Parathyroid adenoma (tissue), 2 donors: ENCODE results near the gene DSN1.
A peak's percentile ranks its signal among the peaks of the same experiment; 100 is the strongest.

ENCODE experiments used
- H2AFZ ChIP-seq: fragments of 300-600 bp; sonication (generic); one replicate; pipeline ENCODE4 v1.7.0; 2017; ENCODE audit warnings: antibody characterized with exemption, mild to moderate bottlenecking
- H3K27ac ChIP-seq: fragments of 300-600 bp; sonication (generic); one replicate; pipeline ENCODE4 v1.7.0; 2017
- H3K27me3 ChIP-seq: fragments of 300-600 bp; sonication (generic); one replicate; pipeline ENCODE4 v1.7.0; 2017; ENCODE audit warnings: low read length; ENCODE audit not compliant: control insufficient read depth, insufficient read depth
- H3K36me3 ChIP-seq: fragments of 300-600 bp; sonication (generic); one replicate; pipeline ENCODE4 v1.7.0; 2017; ENCODE audit warnings: low read length; ENCODE audit not compliant: control insufficient read depth, insufficient read depth
- H3K4me1 ChIP-seq: fragments of 300-600 bp; sonication (generic); one replicate; pipeline ENCODE4 v1.7.0; 2017; ENCODE audit warnings: control low read depth
- H3K4me2 ChIP-seq: fragments of 300-600 bp; sonication (generic); one replicate; pipeline ENCODE4 v1.7.0; 2017; ENCODE audit warnings: low read length
- H3K4me3 ChIP-seq: fragments of 300-600 bp; sonication (generic); one replicate; pipeline ENCODE4 v1.7.0; 2017; ENCODE audit warnings: low read depth, low read length
- H3K79me2 ChIP-seq: fragments of 300-600 bp; sonication (generic); one replicate; pipeline ENCODE4 v1.7.0; 2017; ENCODE audit warnings: control low read depth
- H3K9ac ChIP-seq: fragments of 300-600 bp; sonication (generic); one replicate; pipeline ENCODE4 v1.7.0; 2017; ENCODE audit warnings: mild to moderate bottlenecking
- H3K9me3 ChIP-seq: fragments of 300-600 bp; sonication (generic); one replicate; pipeline ENCODE4 v1.7.0; 2017; ENCODE audit warnings: low read length; ENCODE audit not compliant: control insufficient read depth
- TF ChIP-seq, protein P1 (sequence below): fragments of 300-600 bp; sonication (generic); IDR thresholded peaks from one replicate; pipeline ENCODE4 v1.7.0; 2017; ENCODE audit warnings: antibody characterized with exemption, mild to moderate bottlenecking
- donor health status: primary hyperparathyroidism.

DSN1 gene

DNA sequence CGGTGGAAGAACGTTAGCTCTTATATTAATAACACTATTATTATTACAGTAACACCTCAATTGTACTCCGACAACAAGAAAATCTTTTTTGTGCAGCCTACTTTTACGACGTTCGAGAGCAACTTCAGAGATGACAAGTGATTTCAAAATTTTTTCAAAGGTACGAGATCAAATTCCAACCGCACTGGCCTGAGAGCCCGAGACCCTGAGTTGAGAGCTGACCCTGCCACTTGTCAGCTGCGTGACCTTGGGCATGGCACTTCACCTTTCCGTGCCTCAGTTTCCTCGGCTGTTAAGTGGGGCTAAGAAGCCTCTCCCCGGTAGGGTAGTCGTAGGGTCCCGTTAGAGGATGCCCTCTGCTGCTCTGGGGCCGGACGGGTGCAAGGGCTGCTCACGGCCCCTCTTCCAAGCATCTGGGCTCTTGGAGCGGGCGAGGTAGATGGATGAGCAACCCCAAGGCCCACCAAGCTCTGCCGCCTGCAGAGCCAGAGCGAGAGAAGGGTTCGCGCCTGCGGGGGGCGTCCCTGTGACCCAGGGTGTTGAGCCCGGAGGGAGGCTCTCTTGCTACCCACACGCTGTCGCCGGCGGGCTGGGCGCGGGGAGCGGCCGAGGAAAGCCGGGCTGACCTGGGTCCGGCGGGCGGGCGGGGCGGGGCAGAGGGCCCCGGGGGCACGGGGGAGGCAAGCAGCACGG lies 28.2 kb downstream of the DSN1 start:
- TF ChIP-seq, protein P1, sequence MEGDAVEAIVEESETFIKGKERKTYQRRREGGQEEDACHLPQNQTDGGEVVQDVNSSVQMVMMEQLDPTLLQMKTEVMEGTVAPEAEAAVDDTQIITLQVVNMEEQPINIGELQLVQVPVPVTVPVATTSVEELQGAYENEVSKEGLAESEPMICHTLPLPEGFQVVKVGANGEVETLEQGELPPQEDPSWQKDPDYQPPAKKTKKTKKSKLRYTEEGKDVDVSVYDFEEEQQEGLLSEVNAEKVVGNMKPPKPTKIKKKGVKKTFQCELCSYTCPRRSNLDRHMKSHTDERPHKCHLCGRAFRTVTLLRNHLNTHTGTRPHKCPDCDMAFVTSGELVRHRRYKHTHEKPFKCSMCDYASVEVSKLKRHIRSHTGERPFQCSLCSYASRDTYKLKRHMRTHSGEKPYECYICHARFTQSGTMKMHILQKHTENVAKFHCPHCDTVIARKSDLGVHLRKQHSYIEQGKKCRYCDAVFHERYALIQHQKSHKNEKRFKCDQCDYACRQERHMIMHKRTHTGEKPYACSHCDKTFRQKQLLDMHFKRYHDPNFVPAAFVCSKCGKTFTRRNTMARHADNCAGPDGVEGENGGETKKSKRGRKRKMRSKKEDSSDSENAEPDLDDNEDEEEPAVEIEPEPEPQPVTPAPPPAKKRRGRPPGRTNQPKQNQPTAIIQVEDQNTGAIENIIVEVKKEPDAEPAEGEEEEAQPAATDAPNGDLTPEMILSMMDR = no peak
- H3K27ac ChIP-seq = peak overlapping the region; percentile 27

DNA sequence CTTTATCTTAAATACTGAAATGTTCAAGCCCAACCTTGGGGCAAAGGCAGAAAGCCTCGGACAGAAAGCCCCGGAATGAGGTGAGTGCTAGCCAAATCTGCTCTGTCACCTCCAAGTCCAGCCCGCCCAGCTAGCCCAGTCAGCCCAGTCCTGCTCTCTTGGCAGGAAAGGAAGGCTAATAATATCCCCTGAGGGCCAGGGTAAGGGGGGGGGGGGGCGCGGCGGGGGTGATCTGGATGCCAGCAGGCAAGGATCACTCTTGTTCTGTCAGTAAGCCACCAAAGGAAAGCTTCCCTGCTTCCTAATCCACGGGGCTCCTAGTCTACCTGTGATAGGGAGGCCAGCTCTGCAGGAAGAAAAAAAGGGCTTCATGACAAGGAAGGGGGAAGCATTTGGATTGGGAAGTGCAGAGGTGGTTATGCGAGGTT lies 28.8 kb downstream of the DSN1 start:
- H2AFZ ChIP-seq = peak overlapping the region; percentile 72
- peaks cover 4% of the 10 kb centered on the region for H3K4me1 ChIP-seq
- peak overlapping the region; percentile 27 for H3K27ac ChIP-seq
- no peaks in the 10 kb centered on the region for H3K9me3 ChIP-seq
- no peaks in the 10 kb centered on the region for H3K36me3 ChIP-seq
- no peaks in the 10 kb centered on the region for H3K27me3 ChIP-seq
- H3K4me3 ChIP-seq = peak overlapping the region; percentile 77
- peaks cover 6% of the 10 kb centered on the region for H3K79me2 ChIP-seq
- H3K9ac ChIP-seq = no peak overlapping the region
- TF ChIP-seq, protein P1 = no peak
- peak overlapping the region; percentile 99 for H3K4me2 ChIP-seq

More for the DNA sequence above, 28.2 kb downstream of the DSN1 start:
- Histone ChIP-seq H3K27me3 (no peaks in the 10 kb centered on the region), H3K4me1 (peaks cover 4% of the 10 kb centered on the region), H3K4me2 (peak overlapping the region; percentile 99), H3K36me3 (no peaks in the 10 kb centered on the region), H3K4me3 (peak overlapping the region; percentile 77), H3K9me3 (no peaks in the 10 kb centered on the region), H2AFZ (peak overlapping the region; percentile 72), H3K9ac (peak overlapping the region; percentile 8), H3K79me2 (peaks cover 1% of the 10 kb centered on the region)

DNA sequence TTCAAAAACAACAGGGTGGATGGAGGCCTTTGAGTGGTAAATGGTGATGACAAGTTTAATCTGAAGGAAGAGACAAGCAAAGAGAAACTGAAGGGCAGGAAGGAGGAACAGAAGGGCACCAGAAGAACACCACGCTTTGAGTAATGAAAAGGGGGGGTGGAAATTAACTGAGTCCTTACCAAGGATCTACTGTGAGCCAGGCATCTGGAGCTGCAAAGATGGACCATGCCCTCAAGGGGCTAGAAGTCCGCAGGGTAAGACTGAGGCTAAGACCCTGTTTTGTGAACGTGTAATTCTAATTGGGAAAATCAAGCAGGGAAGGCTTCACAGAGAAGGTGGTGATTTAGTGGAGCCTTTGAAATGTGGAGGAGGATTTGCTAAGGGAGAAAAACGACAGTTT lies 29.3 kb downstream of the DSN1 start:
- no peak overlapping the region for H3K4me3 ChIP-seq
- TF ChIP-seq, protein P1 = no peak
- H3K9ac ChIP-seq = no peak overlapping the region
- no peak overlapping the region for H2AFZ ChIP-seq
- no peaks in the 10 kb centered on the region for H3K9me3 ChIP-seq
- H3K79me2 ChIP-seq = peaks cover 8% of the 10 kb centered on the region
- no peak overlapping the region for H3K27ac ChIP-seq
- no peak overlapping the region for H3K4me2 ChIP-seq
- no peaks in the 10 kb centered on the region for H3K27me3 ChIP-seq
- no peaks in the 10 kb centered on the region for H3K36me3 ChIP-seq
- H3K4me1 ChIP-seq = peaks cover 4% of the 10 kb centered on the region

GRCh38 chr20:36742558-36742957 lies 31.0 kb downstream of the DSN1 start:
- Histone ChIP-seq H3K79me2 (peaks cover 12% of the 10 kb centered on the region), H3K9ac (no peak overlapping the region), H3K4me1 (peaks cover 4% of the 10 kb centered on the region), H3K27me3 (no peaks in the 10 kb centered on the region), H2AFZ (no peak overlapping the region), H3K4me2 (no peak overlapping the region), H3K9me3 (no peaks in the 10 kb centered on the region), H3K36me3 (no peaks in the 10 kb centered on the region), H3K4me3 (no peak overlapping the region), H3K27ac (no peak overlapping the region)
- TF ChIP-seq, protein P1 = no peak

DNA sequence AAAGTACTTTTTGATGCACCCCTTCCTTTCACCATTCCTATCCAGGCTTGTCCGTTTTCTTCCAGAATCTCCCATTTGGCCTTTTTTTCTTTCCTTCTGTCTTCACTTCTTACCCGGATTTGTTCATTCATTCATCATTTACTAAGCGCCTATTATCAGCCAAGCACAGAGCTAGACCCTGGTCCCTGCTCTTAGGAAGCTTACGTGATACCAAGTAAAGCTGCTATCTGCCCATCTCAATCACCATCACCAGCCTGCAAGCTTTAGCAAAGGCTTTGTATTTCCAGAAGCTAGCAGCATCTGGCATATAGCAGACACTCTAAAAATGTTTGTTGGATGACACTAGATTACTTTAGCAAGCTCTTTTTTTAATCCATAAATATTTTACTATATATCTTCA lies 32.5 kb downstream of the DSN1 start:
- Histone ChIP-seq H3K27ac (no peak overlapping the region), H3K4me1 (peaks cover 4% of the 10 kb centered on the region), H3K79me2 (peaks cover 12% of the 10 kb centered on the region), H3K36me3 (no peaks in the 10 kb centered on the region), H3K4me3 (no peak overlapping the region), H2AFZ (no peak overlapping the region), H3K9ac (no peak overlapping the region), H3K9me3 (no peaks in the 10 kb centered on the region), H3K27me3 (no peaks in the 10 kb centered on the region), H3K4me2 (no peak overlapping the region)
- TF ChIP-seq, protein P1 = no peak
